HCT116 (cell line): ENCODE data around the gene EPHA1. TPM values are rescaled to one million over a fixed set of nuclear protein-coding genes. Genes with fewer than 3 reads are reported as not detected.

Experiments
- ATAC-seq: fragments of 200-7000 bp; cut with Tn5 transposase; 2 replicates; pipeline ENCODE4 v1.9.1; 2020; ENCODE audit warnings: mild to moderate bottlenecking, moderate library complexity
- BruUV-seq: library from RNA; stranded (reverse); fragments of 400-500 nt; replicated peaks from 2 replicates; lab custom pipeline; 2021; lab: Mats Ljungman, UMichigan
- CTCF ChIA-PET: fragments of 300-600 bp; sonication (Branson Sonifier 250); formaldehyde crosslinking; loops from one replicate; lab custom pipeline; 2021; ENCODE audit warnings: antibody characterized with exemption; lab: Charles Lee
- POLR2A ChIA-PET: fragments of 300-600, 350-600 bp; sonication (Branson Sonifier 250); formaldehyde crosslinking; loops from one replicate; lab custom pipeline; 2021; ENCODE audit warnings: antibody characterized with exemption; lab: Charles Lee
- RAD21 ChIA-PET, 2 experiments: fragments of 300-600 bp; sonication (Branson Sonifier 250); formaldehyde crosslinking; loops; one replicate each; lab custom pipeline; 2023; ENCODE audit warnings: low total read pairs in 2 of 2; ENCODE audit not compliant: uncharacterized antibody in 2 of 2, unreplicated experiment in 2 of 2, low non-redundant PET in 1 of 2; lab: Charles Lee
- DNase-seq: peaks from one replicate; pipeline ENCODE4 v3.0.0-alpha.2; 2010; ENCODE audit warnings: low read depth, low spot score
- H2AFZ ChIP-seq: fragments of 200-600 bp; shearing (Covaris generic), sonication (generic); 2 replicates; pipeline ENCODE4 v1.6.1; 2017; ENCODE audit warnings: low read depth, mixed run types, mixed read lengths, antibody characterized with exemption, low read length; ENCODE audit not compliant: poor library complexity, severe bottlenecking
- H3K27ac ChIP-seq: 2 replicates; pipeline ENCODE4 v1.5.1; 2012; ENCODE audit warnings: low read depth, low read length
- H3K27me3 ChIP-seq: fragments of 200-600 bp; sonication (generic); 2 replicates; pipeline ENCODE4 v1.6.1; 2016; ENCODE audit warnings: mixed run types, low read length, mixed read lengths; ENCODE audit not compliant: insufficient read depth
- H3K36me3 ChIP-seq, 2 experiments: fragments of 200-500 bp in 1 of 2; fragments of 200-600 bp in 1 of 2; sonication (Bioruptor generic) in 1 of 2; sonication (generic) in 1 of 2; 2 replicates each; pipeline versions ENCODE4 v1.5.1 to v1.6.1; 2014 to 2016; ENCODE audit warnings: low read length in 2 of 2, inconsistent platforms in 1 of 2, mixed read lengths in 1 of 2, mixed run types in 1 of 2; ENCODE audit not compliant: insufficient read depth in 2 of 2, control insufficient read depth in 1 of 2
- H3K4me1 ChIP-seq, 2 experiments: fragments of 200-600 bp in 1 of 2; sonication (generic) in 1 of 2; 2 replicates each; pipeline versions ENCODE4 v1.5.1 to v1.6.1; 2012 to 2017; ENCODE audit warnings: low read length in 2 of 2, inconsistent platforms in 1 of 2, mild to moderate bottlenecking in 1 of 2, mixed read lengths in 1 of 2, mixed run types in 1 of 2, moderate library complexity in 1 of 2; ENCODE audit not compliant: insufficient read depth in 2 of 2, control insufficient read depth in 1 of 2
- H3K4me2 ChIP-seq: fragments of 200-600 bp; sonication (generic); 2 replicates; pipeline ENCODE4 v1.6.1; 2017; ENCODE audit warnings: mixed run types, low read length, mixed read lengths
- H3K4me3 ChIP-seq, 2 experiments: fragments of 200-600 bp in 1 of 2; sonication (generic) in 1 of 2; replicated peaks in 1 of 2; 2 replicates each; pipeline ENCODE4 v1.5.1; 2011 to 2016; ENCODE audit warnings: low read length in 2 of 2, control low read depth in 1 of 2, low read depth in 1 of 2, mild to moderate bottlenecking in 1 of 2, mixed read lengths in 1 of 2, mixed run types in 1 of 2
- H3K79me2 ChIP-seq: fragments of 200-600 bp; sonication (generic); 2 replicates; pipeline ENCODE4 v1.6.1; 2017; ENCODE audit warnings: mild to moderate bottlenecking, mixed run types, low read length, moderate library complexity, mixed read lengths; ENCODE audit not compliant: insufficient read depth
- H3K9ac ChIP-seq: fragments of 200-600 bp; sonication (generic); 2 replicates; pipeline ENCODE4 v1.6.1; 2016; ENCODE audit warnings: low read length, mixed read lengths
- H3K9me2 ChIP-seq: fragments of 200-600 bp; sonication (generic), shearing (Covaris generic); 2 replicates; pipeline ENCODE4 v1.6.1; 2017; ENCODE audit warnings: mixed run types, mild to moderate bottlenecking, moderate library complexity; ENCODE audit not compliant: insufficient read depth
- H3K9me3 ChIP-seq, 2 experiments: fragments of 200-500 bp in 1 of 2; fragments of 200-600 bp in 1 of 2; sonication (Bioruptor generic) in 1 of 2; sonication (generic) in 1 of 2; 2 replicates each; pipeline ENCODE4 v1.6.1; 2014 to 2017; ENCODE audit warnings: low read length in 2 of 2, mixed read lengths in 2 of 2, inconsistent platforms in 1 of 2, low read depth in 1 of 2, mild to moderate bottlenecking in 1 of 2, mixed run types in 1 of 2, moderate library complexity in 1 of 2; ENCODE audit not compliant: control insufficient read depth in 1 of 2, insufficient read depth in 1 of 2
- H4K20me1 ChIP-seq: fragments of 200-600 bp; sonication (generic), shearing (Covaris generic); 2 replicates; pipeline ENCODE4 v1.6.1; 2017; ENCODE audit warnings: mixed run types, mild to moderate bottlenecking, moderate library complexity; ENCODE audit not compliant: insufficient read depth
- CBX3 ChIP-seq: IDR thresholded peaks from 2 replicates; pipeline ENCODE4 v1.6.1; 2012; ENCODE audit warnings: low read depth
- CEBPB ChIP-seq: IDR thresholded peaks from 2 replicates; pipeline ENCODE4 v1.6.1; 2012; ENCODE audit warnings: low read depth
- CTCF ChIP-seq, 3 experiments: fragments of 200-600 bp in 1 of 3; sonication (generic) in 1 of 3; IDR thresholded peaks in 2 of 3; conservative IDR thresholded peaks in 1 of 3; 2 replicates each; pipeline ENCODE4 v1.5.1; 2012 to 2017; ENCODE audit warnings: low read depth in 2 of 3, low read length in 2 of 3, antibody characterized with exemption in 1 of 3, borderline replicate concordance in 1 of 3, control low read depth in 1 of 3, mild to moderate bottlenecking in 1 of 3, mixed read lengths in 1 of 3, mixed run types in 1 of 3, moderate library complexity in 1 of 3; ENCODE audit not compliant: insufficient read depth in 1 of 3
- EGR1 ChIP-seq: IDR thresholded peaks from 2 replicates; pipeline ENCODE4 v1.6.1; 2012; ENCODE audit warnings: low read depth
- ELF1 ChIP-seq: IDR thresholded peaks from 2 replicates; pipeline ENCODE4 v1.6.1; 2012; ENCODE audit warnings: low read depth, borderline replicate concordance
- EZH2phosphoT487 ChIP-seq: fragments of 200-600 bp; IDR thresholded peaks from 2 replicates; pipeline ENCODE4 v1.6.1; 2018; ENCODE audit warnings: antibody characterized with exemption, borderline replicate concordance
- JUND ChIP-seq: IDR thresholded peaks from 2 replicates; pipeline ENCODE4 v1.6.1; 2012
- POLR2A ChIP-seq: IDR thresholded peaks from 2 replicates; pipeline ENCODE4 v1.7.0; 2011; ENCODE audit warnings: borderline replicate concordance; ENCODE audit not compliant: insufficient read depth, insufficient read length; ENCODE audit errors: extremely low read depth
- POLR2AphosphoS5 ChIP-seq: IDR thresholded peaks from 2 replicates; pipeline ENCODE4 v1.6.1; 2011; ENCODE audit warnings: mild to moderate bottlenecking, low read depth, low read length, moderate library complexity
- RAD21 ChIP-seq: IDR thresholded peaks from 2 replicates; pipeline ENCODE4 v1.6.1; 2012; ENCODE audit warnings: low read depth, mild to moderate bottlenecking
- SP1 ChIP-seq: IDR thresholded peaks from 2 replicates; pipeline ENCODE4 v1.6.1; 2012; ENCODE audit warnings: low read depth
- SRF ChIP-seq: IDR thresholded peaks from 2 replicates; pipeline ENCODE4 v1.6.1; 2012; ENCODE audit warnings: low read depth
- YY1 ChIP-seq: IDR thresholded peaks from 2 replicates; pipeline ENCODE4 v1.6.1; 2011; ENCODE audit warnings: low read length, low read depth, moderate library complexity, mild to moderate bottlenecking; ENCODE audit not compliant: insufficient replicate concordance; ENCODE audit errors: extremely low read depth
- ZFX ChIP-seq: fragments of 450-650 bp; IDR thresholded peaks from 2 replicates; pipeline ENCODE4 v1.6.1; 2017
- ZNF274 ChIP-seq: fragments of 200-500 bp; sonication (Bioruptor generic); IDR thresholded peaks from 2 replicates; pipeline ENCODE4 v1.6.1; 2014; ENCODE audit warnings: mild to moderate bottlenecking, low read depth, low read length, inconsistent platforms
- intact Hi-C: fragments of 100-400 bp; cut with micrococcal nuclease; formaldehyde crosslinking; loops from 2 replicates; pipeline ENCODE4 v1.10.0; 2022
- total RNA-seq: library from RNA; stranded (reverse); gene quantifications from one replicate; pipeline ENCODE4 v1.2.1, GENCODE V29; 2021; ENCODE audit not compliant: unreplicated experiment
- TF ChIP-seq, protein P1 (sequence below): IDR thresholded peaks from 2 replicates; pipeline ENCODE4 v1.6.1; 2012
- TF ChIP-seq, protein P2 (sequence below): IDR thresholded peaks from 2 replicates; pipeline ENCODE4 v1.6.1; 2012
- TF ChIP-seq, protein P3 (sequence below): IDR thresholded peaks from 2 replicates; pipeline ENCODE4 v1.6.1; 2011; ENCODE audit warnings: mild to moderate bottlenecking, low read length, moderate library complexity; ENCODE audit not compliant: insufficient replicate concordance; ENCODE audit errors: extremely low read depth
- TF ChIP-seq, protein P4 (sequence below): IDR thresholded peaks from 2 replicates; pipeline ENCODE4 v1.6.1; 2012; ENCODE audit warnings: low read depth

EPHA1 gene
- total RNA-seq, 1 experiment from 2014 or later = 29.9 TPM

DNA sequence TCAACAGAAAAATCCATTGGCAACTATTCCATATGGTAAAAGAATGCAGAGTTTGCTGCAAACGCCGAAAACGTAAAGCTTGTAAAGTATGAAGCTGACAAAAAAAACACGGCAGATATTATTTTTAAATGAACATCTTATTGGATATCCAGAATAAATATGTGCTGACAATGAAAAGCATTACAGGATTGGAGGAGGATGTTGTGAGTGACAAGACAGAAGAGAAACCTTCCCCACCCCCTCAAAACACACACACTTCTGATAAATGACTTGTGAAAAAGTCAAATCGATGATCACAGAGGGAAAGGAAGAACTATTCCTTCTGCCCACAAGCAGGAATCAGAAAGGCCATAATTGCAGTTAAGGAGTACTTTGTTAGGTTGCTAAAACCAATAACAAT, 60.7 kb downstream of the EPHA1 start:
- no peaks in the 10 kb centered on the region for H4K20me1 ChIP-seq
- ChIA-PET POLR2A (no interaction called here), RAD21 (no interaction called here), CTCF (no interaction called here)
- no peak overlapping the region for H2AFZ ChIP-seq
- H3K4me3 ChIP-seq = no peak overlapping the region
- no peaks in the 10 kb centered on the region for H3K27me3 ChIP-seq
- H3K9me3 ChIP-seq = no peaks in the 10 kb centered on the region
- intact Hi-C loops = no loop called here
- peaks cover 4 to 14% of the 10 kb centered on the region in 2 experiments; a peak in 3 of 4 replicates for H3K4me1 ChIP-seq
- H3K27ac ChIP-seq = no peak overlapping the region
- ATAC-seq (no peak), DNase-seq (no peak)
- TF ChIP-seq, protein P1, sequence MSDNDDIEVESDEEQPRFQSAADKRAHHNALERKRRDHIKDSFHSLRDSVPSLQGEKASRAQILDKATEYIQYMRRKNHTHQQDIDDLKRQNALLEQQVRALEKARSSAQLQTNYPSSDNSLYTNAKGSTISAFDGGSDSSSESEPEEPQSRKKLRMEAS = no peak
- TF ChIP-seq POLR2AphosphoS5 (no peak), ZNF274 (no peak), ZFX (no peak), SP1 (no peak), CTCF (IDR thresholded peaks at IDR 0.05 in 2 of 3, conservative IDR thresholded peaks at IDR 0.05 in 1 of 3; ENCODE audit: borderline replicate concordance in 1 of 3, insufficient read depth in 1 of 3, low read depth in 2 of 3, low read length in 2 of 3) (no peak), EGR1 (no peak), YY1 (no peak), CEBPB (no peak), POLR2A (no peak), CBX3 (no peak), ELF1 (no peak), EZH2phosphoT487 (no peak), RAD21 (no peak), SRF (no peak), JUND (no peak)
- TF ChIP-seq, protein P2, sequence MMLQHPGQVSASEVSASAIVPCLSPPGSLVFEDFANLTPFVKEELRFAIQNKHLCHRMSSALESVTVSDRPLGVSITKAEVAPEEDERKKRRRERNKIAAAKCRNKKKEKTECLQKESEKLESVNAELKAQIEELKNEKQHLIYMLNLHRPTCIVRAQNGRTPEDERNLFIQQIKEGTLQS = no peak
- TF ChIP-seq, protein P3, sequence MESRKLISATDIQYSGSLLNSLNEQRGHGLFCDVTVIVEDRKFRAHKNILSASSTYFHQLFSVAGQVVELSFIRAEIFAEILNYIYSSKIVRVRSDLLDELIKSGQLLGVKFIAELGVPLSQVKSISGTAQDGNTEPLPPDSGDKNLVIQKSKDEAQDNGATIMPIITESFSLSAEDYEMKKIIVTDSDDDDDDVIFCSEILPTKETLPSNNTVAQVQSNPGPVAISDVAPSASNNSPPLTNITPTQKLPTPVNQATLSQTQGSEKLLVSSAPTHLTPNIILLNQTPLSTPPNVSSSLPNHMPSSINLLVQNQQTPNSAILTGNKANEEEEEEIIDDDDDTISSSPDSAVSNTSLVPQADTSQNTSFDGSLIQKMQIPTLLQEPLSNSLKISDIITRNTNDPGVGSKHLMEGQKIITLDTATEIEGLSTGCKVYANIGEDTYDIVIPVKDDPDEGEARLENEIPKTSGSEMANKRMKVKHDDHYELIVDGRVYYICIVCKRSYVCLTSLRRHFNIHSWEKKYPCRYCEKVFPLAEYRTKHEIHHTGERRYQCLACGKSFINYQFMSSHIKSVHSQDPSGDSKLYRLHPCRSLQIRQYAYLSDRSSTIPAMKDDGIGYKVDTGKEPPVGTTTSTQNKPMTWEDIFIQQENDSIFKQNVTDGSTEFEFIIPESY = no peak
- TF ChIP-seq, protein P4, sequence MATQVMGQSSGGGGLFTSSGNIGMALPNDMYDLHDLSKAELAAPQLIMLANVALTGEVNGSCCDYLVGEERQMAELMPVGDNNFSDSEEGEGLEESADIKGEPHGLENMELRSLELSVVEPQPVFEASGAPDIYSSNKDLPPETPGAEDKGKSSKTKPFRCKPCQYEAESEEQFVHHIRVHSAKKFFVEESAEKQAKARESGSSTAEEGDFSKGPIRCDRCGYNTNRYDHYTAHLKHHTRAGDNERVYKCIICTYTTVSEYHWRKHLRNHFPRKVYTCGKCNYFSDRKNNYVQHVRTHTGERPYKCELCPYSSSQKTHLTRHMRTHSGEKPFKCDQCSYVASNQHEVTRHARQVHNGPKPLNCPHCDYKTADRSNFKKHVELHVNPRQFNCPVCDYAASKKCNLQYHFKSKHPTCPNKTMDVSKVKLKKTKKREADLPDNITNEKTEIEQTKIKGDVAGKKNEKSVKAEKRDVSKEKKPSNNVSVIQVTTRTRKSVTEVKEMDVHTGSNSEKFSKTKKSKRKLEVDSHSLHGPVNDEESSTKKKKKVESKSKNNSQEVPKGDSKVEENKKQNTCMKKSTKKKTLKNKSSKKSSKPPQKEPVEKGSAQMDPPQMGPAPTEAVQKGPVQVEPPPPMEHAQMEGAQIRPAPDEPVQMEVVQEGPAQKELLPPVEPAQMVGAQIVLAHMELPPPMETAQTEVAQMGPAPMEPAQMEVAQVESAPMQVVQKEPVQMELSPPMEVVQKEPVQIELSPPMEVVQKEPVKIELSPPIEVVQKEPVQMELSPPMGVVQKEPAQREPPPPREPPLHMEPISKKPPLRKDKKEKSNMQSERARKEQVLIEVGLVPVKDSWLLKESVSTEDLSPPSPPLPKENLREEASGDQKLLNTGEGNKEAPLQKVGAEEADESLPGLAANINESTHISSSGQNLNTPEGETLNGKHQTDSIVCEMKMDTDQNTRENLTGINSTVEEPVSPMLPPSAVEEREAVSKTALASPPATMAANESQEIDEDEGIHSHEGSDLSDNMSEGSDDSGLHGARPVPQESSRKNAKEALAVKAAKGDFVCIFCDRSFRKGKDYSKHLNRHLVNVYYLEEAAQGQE = no peak
- H3K9ac ChIP-seq = no peak overlapping the region
- H3K36me3 ChIP-seq = no peaks in the 10 kb centered on the region
- no TSS peak for BruUV-seq
- no peaks in the 10 kb centered on the region for H3K9me2 ChIP-seq
- H3K79me2 ChIP-seq = no peaks in the 10 kb centered on the region
- H3K4me2 ChIP-seq = no peak overlapping the region
